K562 (cell line): Measurements from ENCODE around the gene GAD1.

Experiments
- ETV6 ChIP-seq, 3 experiments: fragments of 150-350 bp in 1 of 3; sonication (generic) in 1 of 3; formaldehyde crosslinking in 1 of 3; IDR thresholded peaks; 2 replicates each; pipeline versions ENCODE4 v1.6.1 to v1.8.0; 2014 to 2022; ENCODE audit warnings: borderline replicate concordance in 2 of 3, low read depth in 2 of 3, antibody characterized with exemption in 1 of 3, low read length in 1 of 3, mild to moderate bottlenecking in 1 of 3, missing genetic modification reagents in 1 of 3
- HMGN3 ChIP-seq: IDR thresholded peaks from 2 replicates; pipeline ENCODE4 v1.6.1; 2011; ENCODE audit warnings: borderline replicate concordance, low read depth, mild to moderate bottlenecking, mixed read lengths, low read length; ENCODE audit not compliant: insufficient read length; ENCODE audit errors: extremely low read depth
- POLR2A ChIP-seq: fragments of 450-650 bp; conservative IDR thresholded peaks from 2 replicates; pipeline ENCODE4 v1.6.1; 2016
- YBX1 ChIP-seq: fragments of 450-650 bp; IDR thresholded peaks from 2 replicates; pipeline ENCODE4 v1.7.1; 2016; ENCODE audit warnings: mild to moderate bottlenecking
- ZNF75A ChIP-seq: fragments of 450-650 bp; formaldehyde crosslinking; IDR thresholded peaks from 2 replicates; pipeline ENCODE4 v1.4.0; 2020; ENCODE audit warnings: mild to moderate bottlenecking
- TF ChIP-seq, protein P1 (sequence below), 2 experiments: fragments of 450-650 bp in 1 of 2; sonication (generic) in 1 of 2; formaldehyde crosslinking; conservative IDR thresholded peaks; 2 replicates each; pipeline versions ENCODE4 v1.4.0 to v1.8.1; 2020 to 2022; ENCODE audit warnings: mild to moderate bottlenecking in 1 of 2, missing genetic modification reagents in 1 of 2

DNA sequence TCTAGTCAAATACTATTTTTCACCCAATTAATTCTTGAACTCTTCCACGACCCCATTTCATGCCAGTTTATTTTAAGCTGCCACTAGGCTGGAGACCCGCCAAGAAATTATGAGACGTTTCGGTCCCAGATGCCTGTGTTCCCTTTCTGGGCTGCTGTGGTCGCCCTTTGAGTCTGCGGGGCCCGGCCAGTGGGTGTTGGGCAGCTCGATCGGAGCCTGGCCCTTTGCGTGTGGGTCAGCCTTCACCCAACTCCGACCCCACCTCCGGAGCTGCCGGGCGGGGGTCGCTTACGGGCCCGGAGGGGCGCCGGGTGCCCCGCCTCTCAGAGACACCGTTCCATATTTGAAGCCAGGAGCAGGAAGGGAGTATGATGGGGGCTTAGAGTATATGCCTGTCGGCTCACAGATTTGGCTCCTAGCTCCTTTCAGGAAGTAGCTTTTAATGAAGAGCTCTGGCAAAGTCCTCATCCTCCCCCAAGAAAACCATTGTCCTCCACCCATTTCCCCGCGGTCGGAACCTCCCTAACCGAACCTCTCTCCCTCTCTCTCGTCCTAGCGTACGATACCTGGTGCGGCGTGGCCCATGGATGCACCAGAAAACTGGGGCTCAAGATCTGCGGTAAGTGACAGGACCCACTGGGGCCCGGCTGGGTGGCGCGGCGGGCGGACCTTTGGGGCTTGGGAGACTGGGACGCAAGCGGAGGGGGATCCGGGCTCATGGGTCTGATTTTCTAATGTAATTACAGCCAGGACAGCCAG is 5.0 kb downstream of the GAD1 start:
- TF ChIP-seq, protein P1, sequence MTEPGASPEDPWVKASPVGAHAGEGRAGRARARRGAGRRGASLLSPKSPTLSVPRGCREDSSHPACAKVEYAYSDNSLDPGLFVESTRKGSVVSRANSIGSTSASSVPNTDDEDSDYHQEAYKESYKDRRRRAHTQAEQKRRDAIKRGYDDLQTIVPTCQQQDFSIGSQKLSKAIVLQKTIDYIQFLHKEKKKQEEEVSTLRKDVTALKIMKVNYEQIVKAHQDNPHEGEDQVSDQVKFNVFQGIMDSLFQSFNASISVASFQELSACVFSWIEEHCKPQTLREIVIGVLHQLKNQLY (CRISPR knock-in tag; conservative IDR thresholded peaks at IDR 0.05), result no peak
- no peak for TF ChIP-seq ZNF75A (CRISPR knock-in tag)
- no peak for TF ChIP-seq POLR2A
- TF ChIP-seq ETV6 (IDR thresholded peaks at IDR 0.05; ENCODE audit: borderline replicate concordance in 1 of 2, low read depth in 2 of 2, low read length in 1 of 2), result no peak
- no peak for TF ChIP-seq ETV6 (CRISPR knock-in tag; IDR thresholded peaks at IDR 0.05; ENCODE audit: borderline replicate concordance)
- no peak for TF ChIP-seq YBX1
- no peak for TF ChIP-seq HMGN3
